Measurements from ENCODE around the gene DIPK1A.
"Not testable (repeated sequence)": the region's sequence is repeated elsewhere in the genome, so short reads cannot be mapped to it uniquely, and the experiment has no call there.

DIPK1A gene

GRCh38 chr1:92915547-92915946 lies 45.7 kb downstream of the DIPK1A start:
- no peak for DNase-seq

GRCh38 chr1:92913093-92913819 lies 48.0 kb downstream of the DIPK1A start:
- DNase-seq = peak in 1 of 3 experiments; percentile 13

- peak in 1 of 3 experiments; percentile 43 for DNase-seq
Observed at GRCh38 chr1:92910081-92910480, 51.2 kb downstream of the DIPK1A start.

- no peak for DNase-seq
Observed at GRCh38 chr1:92909321-92909720, 51.9 kb downstream of the DIPK1A start.

GRCh38 chr1:92907949-92908684 lies 53.1 kb downstream of the DIPK1A start:
- DNase-seq = no peak

- no peak for DNase-seq
Observed at GRCh38 chr1:92903765-92904164, 57.5 kb downstream of the DIPK1A start.

- DNase-seq = no peak
Observed at GRCh38 chr1:92902406-92902744, 58.9 kb downstream of the DIPK1A start.

GRCh38 chr1:92901699-92902405 lies 59.4 kb downstream of the DIPK1A start:
- peak; percentile 22 to 77 (median 70) for DNase-seq

- no peak for DNase-seq
Observed at GRCh38 chr1:92901126-92901525, 60.1 kb downstream of the DIPK1A start.

- DNase-seq = no peak
Observed at GRCh38 chr1:92900539-92900938, 60.7 kb downstream of the DIPK1A start.

- DNase-seq = no peak
Observed at GRCh38 chr1:92899780-92900179, 61.5 kb downstream of the DIPK1A start.

- DNase-seq = not testable (repeated sequence)
Observed at GRCh38 chr1:92898053-92898452, 63.2 kb downstream of the DIPK1A start.

- peak in 1 of 3 experiments; percentile 48 for DNase-seq
Observed at GRCh38 chr1:92887465-92887864, 73.8 kb downstream of the DIPK1A start.

- peak in 2 of 3 experiments; percentile 59 to 88 for DNase-seq
Observed at GRCh38 chr1:92886886-92887419, 74.3 kb downstream of the DIPK1A start.

GRCh38 chr1:92884195-92884594 lies 77.1 kb downstream of the DIPK1A start:
- no peak for DNase-seq

- DNase-seq = no peak
Observed at GRCh38 chr1:92883297-92883696, 78.0 kb downstream of the DIPK1A start.

- DNase-seq = no peak
Observed at GRCh38 chr1:92882819-92883218, 78.4 kb downstream of the DIPK1A start.

GRCh38 chr1:92881391-92881790 lies 79.9 kb downstream of the DIPK1A start:
- DNase-seq = no peak

- peak in 2 of 3 experiments; percentile 6 to 54 for DNase-seq
Observed at GRCh38 chr1:92879316-92879968, 81.8 kb downstream of the DIPK1A start.

- peak in 2 of 3 experiments; percentile 22 to 51 for DNase-seq
Observed at GRCh38 chr1:92877792-92878191, 83.5 kb downstream of the DIPK1A start.

- peak in 2 of 3 experiments; percentile 19 to 62 for DNase-seq
Observed at GRCh38 chr1:92877081-92877711, 84.1 kb downstream of the DIPK1A start.

GRCh38 chr1:92876351-92876750 lies 84.9 kb downstream of the DIPK1A start:
- no peak for DNase-seq
